HCT116 (cell line): ENCODE results near the gene ORC5. TPM values are rescaled to one million over a fixed set of nuclear protein-coding genes. Genes with fewer than 3 reads are reported as not detected.

ENCODE experiments used
- ATAC-seq: fragments of 200-7000 bp; cut with Tn5 transposase; 2 replicates; pipeline ENCODE4 v1.9.1; 2020; ENCODE audit warnings: mild to moderate bottlenecking, moderate library complexity
- BruUV-seq: library from RNA; stranded (reverse); fragments of 400-500 nt; replicated peaks from 2 replicates; lab custom pipeline; 2021; lab: Mats Ljungman, UMichigan
- CTCF ChIA-PET: fragments of 300-600 bp; sonication (Branson Sonifier 250); formaldehyde crosslinking; loops from one replicate; lab custom pipeline; 2021; ENCODE audit warnings: antibody characterized with exemption; lab: Charles Lee
- POLR2A ChIA-PET: fragments of 300-600, 350-600 bp; sonication (Branson Sonifier 250); formaldehyde crosslinking; loops from one replicate; lab custom pipeline; 2021; ENCODE audit warnings: antibody characterized with exemption; lab: Charles Lee
- RAD21 ChIA-PET, 2 experiments: fragments of 300-600 bp; sonication (Branson Sonifier 250); formaldehyde crosslinking; loops; one replicate each; lab custom pipeline; 2023; ENCODE audit warnings: low total read pairs in 2 of 2; ENCODE audit not compliant: uncharacterized antibody in 2 of 2, unreplicated experiment in 2 of 2, low non-redundant PET in 1 of 2; lab: Charles Lee
- DNase-seq: peaks from one replicate; pipeline ENCODE4 v3.0.0-alpha.2; 2010; ENCODE audit warnings: low read depth, low spot score
- H2AFZ ChIP-seq: fragments of 200-600 bp; shearing (Covaris generic), sonication (generic); 2 replicates; pipeline ENCODE4 v1.6.1; 2017; ENCODE audit warnings: low read depth, mixed run types, mixed read lengths, antibody characterized with exemption, low read length; ENCODE audit not compliant: poor library complexity, severe bottlenecking
- H3K27ac ChIP-seq: 2 replicates; pipeline ENCODE4 v1.5.1; 2012; ENCODE audit warnings: low read depth, low read length
- H3K27me3 ChIP-seq: fragments of 200-600 bp; sonication (generic); 2 replicates; pipeline ENCODE4 v1.6.1; 2016; ENCODE audit warnings: mixed run types, low read length, mixed read lengths; ENCODE audit not compliant: insufficient read depth
- H3K36me3 ChIP-seq, 2 experiments: fragments of 200-500 bp in 1 of 2; fragments of 200-600 bp in 1 of 2; sonication (Bioruptor generic) in 1 of 2; sonication (generic) in 1 of 2; 2 replicates each; pipeline versions ENCODE4 v1.5.1 to v1.6.1; 2014 to 2016; ENCODE audit warnings: low read length in 2 of 2, inconsistent platforms in 1 of 2, mixed read lengths in 1 of 2, mixed run types in 1 of 2; ENCODE audit not compliant: insufficient read depth in 2 of 2, control insufficient read depth in 1 of 2
- H3K4me1 ChIP-seq, 2 experiments: fragments of 200-600 bp in 1 of 2; sonication (generic) in 1 of 2; 2 replicates each; pipeline versions ENCODE4 v1.5.1 to v1.6.1; 2012 to 2017; ENCODE audit warnings: low read length in 2 of 2, inconsistent platforms in 1 of 2, mild to moderate bottlenecking in 1 of 2, mixed read lengths in 1 of 2, mixed run types in 1 of 2, moderate library complexity in 1 of 2; ENCODE audit not compliant: insufficient read depth in 2 of 2, control insufficient read depth in 1 of 2
- H3K4me2 ChIP-seq: fragments of 200-600 bp; sonication (generic); 2 replicates; pipeline ENCODE4 v1.6.1; 2017; ENCODE audit warnings: mixed run types, low read length, mixed read lengths
- H3K4me3 ChIP-seq, 2 experiments: fragments of 200-600 bp in 1 of 2; sonication (generic) in 1 of 2; replicated peaks in 1 of 2; 2 replicates each; pipeline ENCODE4 v1.5.1; 2011 to 2016; ENCODE audit warnings: low read length in 2 of 2, control low read depth in 1 of 2, low read depth in 1 of 2, mild to moderate bottlenecking in 1 of 2, mixed read lengths in 1 of 2, mixed run types in 1 of 2
- H3K79me2 ChIP-seq: fragments of 200-600 bp; sonication (generic); 2 replicates; pipeline ENCODE4 v1.6.1; 2017; ENCODE audit warnings: mild to moderate bottlenecking, mixed run types, low read length, moderate library complexity, mixed read lengths; ENCODE audit not compliant: insufficient read depth
- H3K9ac ChIP-seq: fragments of 200-600 bp; sonication (generic); 2 replicates; pipeline ENCODE4 v1.6.1; 2016; ENCODE audit warnings: low read length, mixed read lengths
- H3K9me2 ChIP-seq: fragments of 200-600 bp; sonication (generic), shearing (Covaris generic); 2 replicates; pipeline ENCODE4 v1.6.1; 2017; ENCODE audit warnings: mixed run types, mild to moderate bottlenecking, moderate library complexity; ENCODE audit not compliant: insufficient read depth
- H3K9me3 ChIP-seq, 2 experiments: fragments of 200-500 bp in 1 of 2; fragments of 200-600 bp in 1 of 2; sonication (Bioruptor generic) in 1 of 2; sonication (generic) in 1 of 2; 2 replicates each; pipeline ENCODE4 v1.6.1; 2014 to 2017; ENCODE audit warnings: low read length in 2 of 2, mixed read lengths in 2 of 2, inconsistent platforms in 1 of 2, low read depth in 1 of 2, mild to moderate bottlenecking in 1 of 2, mixed run types in 1 of 2, moderate library complexity in 1 of 2; ENCODE audit not compliant: control insufficient read depth in 1 of 2, insufficient read depth in 1 of 2
- H4K20me1 ChIP-seq: fragments of 200-600 bp; sonication (generic), shearing (Covaris generic); 2 replicates; pipeline ENCODE4 v1.6.1; 2017; ENCODE audit warnings: mixed run types, mild to moderate bottlenecking, moderate library complexity; ENCODE audit not compliant: insufficient read depth
- ATF3 ChIP-seq: IDR thresholded peaks from 2 replicates; pipeline ENCODE4 v1.6.1; 2012
- CEBPB ChIP-seq: IDR thresholded peaks from 2 replicates; pipeline ENCODE4 v1.6.1; 2012; ENCODE audit warnings: low read depth
- FOSL1 ChIP-seq: IDR thresholded peaks from 2 replicates; pipeline ENCODE4 v1.6.1; 2012; ENCODE audit warnings: low read depth
- POLR2AphosphoS5 ChIP-seq: IDR thresholded peaks from 2 replicates; pipeline ENCODE4 v1.6.1; 2011; ENCODE audit warnings: mild to moderate bottlenecking, low read depth, low read length, moderate library complexity
- RAD21 ChIP-seq: IDR thresholded peaks from 2 replicates; pipeline ENCODE4 v1.6.1; 2012; ENCODE audit warnings: low read depth, mild to moderate bottlenecking
- REST ChIP-seq: IDR thresholded peaks from 2 replicates; pipeline ENCODE4 v1.6.1; 2012; ENCODE audit warnings: low read depth
- SP1 ChIP-seq: IDR thresholded peaks from 2 replicates; pipeline ENCODE4 v1.6.1; 2012; ENCODE audit warnings: low read depth
- SRF ChIP-seq: IDR thresholded peaks from 2 replicates; pipeline ENCODE4 v1.6.1; 2012; ENCODE audit warnings: low read depth
- TCF7L2 ChIP-seq: IDR thresholded peaks from 2 replicates; pipeline ENCODE4 v1.7.0; 2011; ENCODE audit warnings: borderline replicate concordance, inconsistent platforms; ENCODE audit not compliant: insufficient read depth, insufficient read length; ENCODE audit errors: extremely low read depth
- ZNF274 ChIP-seq: fragments of 200-500 bp; sonication (Bioruptor generic); IDR thresholded peaks from 2 replicates; pipeline ENCODE4 v1.6.1; 2014; ENCODE audit warnings: mild to moderate bottlenecking, low read depth, low read length, inconsistent platforms
- intact Hi-C: fragments of 100-400 bp; cut with micrococcal nuclease; formaldehyde crosslinking; loops from 2 replicates; pipeline ENCODE4 v1.10.0; 2022
- total RNA-seq: library from RNA; stranded (reverse); gene quantifications from one replicate; pipeline ENCODE4 v1.2.1, GENCODE V29; 2021; ENCODE audit not compliant: unreplicated experiment
- TF ChIP-seq, protein P1 (sequence below): IDR thresholded peaks from 2 replicates; pipeline ENCODE4 v1.6.1; 2011; ENCODE audit warnings: mild to moderate bottlenecking, low read length, moderate library complexity; ENCODE audit not compliant: insufficient replicate concordance; ENCODE audit errors: extremely low read depth

ORC5 gene
- total RNA-seq, 1 experiment from 2014 or later = 30.2 TPM

DNA sequence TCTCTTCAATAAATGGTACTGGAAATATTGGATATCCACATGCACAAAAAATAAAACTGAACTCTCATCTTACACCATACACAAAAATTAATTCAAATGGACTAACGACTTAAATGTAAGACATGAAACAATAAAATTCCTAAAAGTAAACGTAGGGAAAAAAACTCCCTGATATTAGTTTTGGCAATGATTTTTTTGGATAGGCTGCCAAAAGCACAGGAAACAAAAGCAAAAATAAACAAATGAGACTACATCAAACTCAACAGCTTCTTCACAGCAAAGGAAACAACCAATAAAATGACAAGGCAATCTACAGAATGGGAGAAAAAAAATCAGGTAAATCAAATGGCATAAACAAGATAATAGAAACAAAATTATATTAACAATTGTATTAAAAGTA, 65.7 kb downstream of the ORC5 start:
- Histone ChIP-seq H3K9me2 (0 out of 2 replicates have a peak, but pooled peaks cover 2% of the 10 kb centered on the region), H3K36me3 (peaks cover 0 to 4% of the 10 kb centered on the region in 2 experiments; a peak in 1 of 4 replicates), H3K27me3 (no peaks in the 10 kb centered on the region), H3K4me2 (no peak overlapping the region), H3K27ac (no peak overlapping the region), H3K79me2 (0 out of 2 replicates have a peak, but pooled peaks cover 5% of the 10 kb centered on the region), H3K4me3 (no peak overlapping the region), H3K9me3 (no peaks in the 10 kb centered on the region), H2AFZ (no peak overlapping the region), H3K9ac (no peak overlapping the region), H4K20me1 (no peaks in the 10 kb centered on the region), H3K4me1 (no peaks in the 10 kb centered on the region)
- POLR2A ChIA-PET = no interaction called here
- DNase-seq (no peak), ATAC-seq (no peak)
- CTCF ChIA-PET = no interaction called here
- BruUV-seq = no TSS peak
- RAD21 ChIA-PET = no interaction called here
- TF ChIP-seq RAD21 (no peak), FOSL1 (no peak)
- intact Hi-C loops = no loop called here

GRCh38 chr7:104137971-104138370, 69.8 kb downstream of the ORC5 start:
- H4K20me1 ChIP-seq = no peaks in the 10 kb centered on the region; the same call in 1 of the 2 replicates
- no peak overlapping the region for H3K4me2 ChIP-seq
- no peaks in the 10 kb centered on the region for H3K27me3 ChIP-seq
- no TSS peak for BruUV-seq
- CTCF ChIA-PET = no interaction called here
- RAD21 ChIA-PET = no interaction called here
- DNase-seq (no peak), ATAC-seq (no peak)
- H2AFZ ChIP-seq = no peak overlapping the region
- POLR2A ChIA-PET = no interaction called here
- no peak for TF ChIP-seq TCF7L2
- no peak for TF ChIP-seq POLR2AphosphoS5
- no peak for TF ChIP-seq REST
- no peak for TF ChIP-seq ZNF274
- TF ChIP-seq FOSL1 = no peak
- no peak for TF ChIP-seq RAD21
- TF ChIP-seq SRF = no peak
- TF ChIP-seq, protein P1, sequence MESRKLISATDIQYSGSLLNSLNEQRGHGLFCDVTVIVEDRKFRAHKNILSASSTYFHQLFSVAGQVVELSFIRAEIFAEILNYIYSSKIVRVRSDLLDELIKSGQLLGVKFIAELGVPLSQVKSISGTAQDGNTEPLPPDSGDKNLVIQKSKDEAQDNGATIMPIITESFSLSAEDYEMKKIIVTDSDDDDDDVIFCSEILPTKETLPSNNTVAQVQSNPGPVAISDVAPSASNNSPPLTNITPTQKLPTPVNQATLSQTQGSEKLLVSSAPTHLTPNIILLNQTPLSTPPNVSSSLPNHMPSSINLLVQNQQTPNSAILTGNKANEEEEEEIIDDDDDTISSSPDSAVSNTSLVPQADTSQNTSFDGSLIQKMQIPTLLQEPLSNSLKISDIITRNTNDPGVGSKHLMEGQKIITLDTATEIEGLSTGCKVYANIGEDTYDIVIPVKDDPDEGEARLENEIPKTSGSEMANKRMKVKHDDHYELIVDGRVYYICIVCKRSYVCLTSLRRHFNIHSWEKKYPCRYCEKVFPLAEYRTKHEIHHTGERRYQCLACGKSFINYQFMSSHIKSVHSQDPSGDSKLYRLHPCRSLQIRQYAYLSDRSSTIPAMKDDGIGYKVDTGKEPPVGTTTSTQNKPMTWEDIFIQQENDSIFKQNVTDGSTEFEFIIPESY = no peak
- no peak for TF ChIP-seq ATF3
- TF ChIP-seq SP1 = no peak
- no peak for TF ChIP-seq CEBPB
- no peak overlapping the region for H3K27ac ChIP-seq
- H3K9ac ChIP-seq = no peak overlapping the region
- H3K9me3 ChIP-seq = no peaks in the 10 kb centered on the region
- no peaks in the 10 kb centered on the region for H3K4me1 ChIP-seq
- 0 out of 2 replicates have a peak, but pooled peaks cover 5% of the 10 kb centered on the region for H3K79me2 ChIP-seq
- peaks cover 0 to 5% of the 10 kb centered on the region in 2 experiments; a peak in 2 of 4 replicates for H3K36me3 ChIP-seq
- 0 out of 2 replicates have a peak, but pooled peaks cover 2% of the 10 kb centered on the region for H3K9me2 ChIP-seq
- no peak overlapping the region for H3K4me3 ChIP-seq
- intact Hi-C loops = no loop called here
